ENCODE measurements around the gene CD47. TPM values are rescaled to one million over a fixed set of nuclear protein-coding genes. Genes with fewer than 3 reads are reported as not detected.

CD47 gene
- total RNA-seq, 1 experiment from 2014 or later = 42.5 TPM

- CTCF ChIA-PET = no interaction called here
- H3K4me2 ChIP-seq (ENCODE audit: low read length) = no peak overlapping the region
- DNase-seq (ENCODE audit: low read depth, low spot score) = no peak
- no peak overlapping the region for H3K4me3 ChIP-seq (replicated peaks in 1 of 2; ENCODE audit: low read depth in 1 of 2, low read length in 2 of 2)
- H3K9me2 ChIP-seq (ENCODE audit: insufficient read depth) = no peaks in the 10 kb centered on the region
- H2AFZ ChIP-seq (ENCODE audit: low read depth, low read length, poor library complexity, severe bottlenecking) = no peak overlapping the region
- POLR2A ChIA-PET = no interaction called here
- TF ChIP-seq EZH2phosphoT487 (IDR thresholded peaks at IDR 0.05; ENCODE audit: borderline replicate concordance) = no peak
- TF ChIP-seq TCF7L2 (IDR thresholded peaks at IDR 0.05; ENCODE audit: borderline replicate concordance, extremely low read depth, insufficient read depth, insufficient read length) = no peak
- no peak for TF ChIP-seq POLR2A (IDR thresholded peaks at IDR 0.05; ENCODE audit: borderline replicate concordance, extremely low read depth, insufficient read depth, insufficient read length)
- no peak for TF ChIP-seq CEBPB (IDR thresholded peaks at IDR 0.05; ENCODE audit: low read depth)
- no peak for TF ChIP-seq ZFX (IDR thresholded peaks at IDR 0.05)
- no peak for TF ChIP-seq ELF1 (IDR thresholded peaks at IDR 0.05; ENCODE audit: borderline replicate concordance, low read depth)
- no peak for TF ChIP-seq YY1 (IDR thresholded peaks at IDR 0.05; ENCODE audit: extremely low read depth, insufficient replicate concordance, low read depth, low read length)
- TF ChIP-seq RAD21 (IDR thresholded peaks at IDR 0.05; ENCODE audit: low read depth) = no peak
- TF ChIP-seq SRF (IDR thresholded peaks at IDR 0.05; ENCODE audit: low read depth) = no peak
- TF ChIP-seq SP1 (IDR thresholded peaks at IDR 0.05; ENCODE audit: low read depth) = no peak
- no peak for TF ChIP-seq ZNF274 (IDR thresholded peaks at IDR 0.05; ENCODE audit: low read depth, low read length)
- no peak for TF ChIP-seq EZH2 (IDR thresholded peaks at IDR 0.05)
- TF ChIP-seq FOSL1 (IDR thresholded peaks at IDR 0.05; ENCODE audit: low read depth) = no peak
- TF ChIP-seq ATF3 (IDR thresholded peaks at IDR 0.05) = no peak
- no peak for TF ChIP-seq JUND (IDR thresholded peaks at IDR 0.05)
- TF ChIP-seq EGR1 (IDR thresholded peaks at IDR 0.05; ENCODE audit: low read depth) = no peak
- TF ChIP-seq REST (IDR thresholded peaks at IDR 0.05; ENCODE audit: low read depth) = no peak
- no peak for TF ChIP-seq MAX (IDR thresholded peaks at IDR 0.05)
- H3K79me2 ChIP-seq (ENCODE audit: insufficient read depth, low read length) = no peaks in the 10 kb centered on the region
- RAD21 ChIA-PET (ENCODE audit: low non-redundant PET in 1 of 2, low total read pairs in 2 of 2, uncharacterized antibody in 2 of 2, unreplicated experiment in 2 of 2) = no interaction called here
- H3K27ac ChIP-seq (ENCODE audit: low read depth, low read length) = no peak overlapping the region
- H4K20me1 ChIP-seq (ENCODE audit: insufficient read depth) = no peaks in the 10 kb centered on the region
- no peak for ATAC-seq
- no TSS peak for BruUV-seq (replicated peaks)
- intact Hi-C loops (cut with micrococcal nuclease) = no loop called here
- H3K4me1 ChIP-seq (ENCODE audit: control insufficient read depth in 1 of 2, insufficient read depth in 2 of 2, low read length in 2 of 2) = peaks cover 0 to 6% of the 10 kb centered on the region in 2 experiments; a peak in 3 of 4 replicates
- H3K27me3 ChIP-seq (ENCODE audit: insufficient read depth, low read length) = no peaks in the 10 kb centered on the region
- no peaks in the 10 kb centered on the region for H3K9me3 ChIP-seq (ENCODE audit: control insufficient read depth in 1 of 2, insufficient read depth in 1 of 2, low read depth in 1 of 2, low read length in 2 of 2)
- no peaks in the 10 kb centered on the region for H3K36me3 ChIP-seq (ENCODE audit: control insufficient read depth in 1 of 2, insufficient read depth in 2 of 2, low read length in 2 of 2)
- H3K9ac ChIP-seq (ENCODE audit: low read length) = no peak overlapping the region
These were observed 82.7 kb downstream of the CD47 start for GRCh38 chr3:108008106-108008505.
